Astrocyte (in vitro differentiated cells and primary cell): ENCODE measurements around the gene TOMM6.

Experiments
- CTCF ChIP-seq: IDR thresholded peaks from 2 replicates; pipeline ENCODE4 v1.5.1; 2011; ENCODE audit warnings: low read depth, mild to moderate bottlenecking, inconsistent platforms, low read length, moderate library complexity; ENCODE audit not compliant: insufficient read depth
- EZH2 ChIP-seq: IDR thresholded peaks from 2 replicates; pipeline ENCODE4 v1.6.1; 2012; ENCODE audit warnings: mild to moderate bottlenecking, low read length, inconsistent platforms; ENCODE audit not compliant: insufficient read depth

- TF ChIP-seq CTCF: no peak
- no peak for TF ChIP-seq EZH2
Measured at GRCh38 chr6:41814629-41815028, 27.1 kb downstream of the TOMM6 start.
